ENCODE measurements around the gene ALG1. TPM values are rescaled to one million over a fixed set of nuclear protein-coding genes. Genes with fewer than 3 reads are reported as not detected.

ALG1 gene
- total RNA-seq, 1 experiment from 2014 or later, result 31.4 TPM

DNA sequence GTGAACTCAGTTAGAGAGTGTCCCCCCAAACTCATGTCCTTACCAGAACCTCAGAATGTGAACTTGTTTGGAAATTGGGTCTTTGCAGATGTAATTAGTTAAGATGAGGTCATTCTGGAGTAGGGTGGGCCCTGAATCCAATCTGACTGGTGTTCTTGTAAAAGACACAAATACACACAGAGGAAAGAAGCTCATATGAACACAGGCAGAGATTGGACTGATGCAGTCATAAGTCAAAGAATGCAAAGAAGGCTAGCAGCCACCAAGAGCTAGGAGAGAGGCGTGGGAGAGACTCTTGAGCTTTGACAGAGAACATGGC, 35.8 kb upstream of the ALG1 start (continued):
- TF ChIP-seq OVOL2 (CRISPR knock-in tag; IDR thresholded peaks at IDR 0.05; ENCODE audit: borderline replicate concordance), result no peak
- TF ChIP-seq, protein P1, sequence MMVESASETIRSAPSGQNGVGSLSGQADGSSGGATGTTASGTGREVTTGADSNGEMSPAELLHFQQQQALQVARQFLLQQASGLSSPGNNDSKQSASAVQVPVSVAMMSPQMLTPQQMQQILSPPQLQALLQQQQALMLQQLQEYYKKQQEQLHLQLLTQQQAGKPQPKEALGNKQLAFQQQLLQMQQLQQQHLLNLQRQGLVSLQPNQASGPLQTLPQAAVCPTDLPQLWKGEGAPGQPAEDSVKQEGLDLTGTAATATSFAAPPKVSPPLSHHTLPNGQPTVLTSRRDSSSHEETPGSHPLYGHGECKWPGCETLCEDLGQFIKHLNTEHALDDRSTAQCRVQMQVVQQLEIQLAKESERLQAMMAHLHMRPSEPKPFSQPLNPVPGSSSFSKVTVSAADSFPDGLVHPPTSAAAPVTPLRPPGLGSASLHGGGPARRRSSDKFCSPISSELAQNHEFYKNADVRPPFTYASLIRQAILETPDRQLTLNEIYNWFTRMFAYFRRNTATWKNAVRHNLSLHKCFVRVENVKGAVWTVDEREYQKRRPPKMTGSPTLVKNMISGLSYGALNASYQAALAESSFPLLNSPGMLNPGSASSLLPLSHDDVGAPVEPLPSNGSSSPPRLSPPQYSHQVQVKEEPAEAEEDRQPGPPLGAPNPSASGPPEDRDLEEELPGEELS (CRISPR knock-in tag; IDR thresholded peaks at IDR 0.05), result no peak

- H3K9me3 Mint-ChIP-seq, result no peaks in the 10 kb centered on the region
- peaks cover 30% of the 10 kb centered on the region for H3K4me1 Mint-ChIP-seq
- ATAC-seq (peak; percentile 91), DNase-seq (ENCODE audit: low spot score) (peak; percentile 72)
- no peaks in the 10 kb centered on the region for H3K36me3 Mint-ChIP-seq
- CTCF ChIA-PET, result interaction anchor here (0.7 to 6.0 kb wide), 9 partner anchors 11 to 81 kb away, joined by 3 to 52 read pairs (median 5); partner anchors contain the start of gene SEC14L5
- peak overlapping the region; percentile 73 for H3K27ac Mint-ChIP-seq
- TF ChIP-seq ZNF416 (CRISPR knock-in tag; IDR thresholded peaks at IDR 0.05), result no peak
- 0 out of 2 replicates have a peak, but pooled peaks have one; percentile 34 for TF ChIP-seq ZBTB21 (CRISPR knock-in tag; IDR thresholded peaks at IDR 0.05; ENCODE audit: borderline replicate concordance)
- TF ChIP-seq CBFB (CRISPR knock-in tag; IDR thresholded peaks at IDR 0.05; ENCODE audit: low read depth), result no peak
- TF ChIP-seq SP1 (CRISPR knock-in tag; conservative IDR thresholded peaks at IDR 0.05), result 0 out of 2 replicates have a peak, but pooled peaks have one; percentile 31
- TF ChIP-seq, protein P2, sequence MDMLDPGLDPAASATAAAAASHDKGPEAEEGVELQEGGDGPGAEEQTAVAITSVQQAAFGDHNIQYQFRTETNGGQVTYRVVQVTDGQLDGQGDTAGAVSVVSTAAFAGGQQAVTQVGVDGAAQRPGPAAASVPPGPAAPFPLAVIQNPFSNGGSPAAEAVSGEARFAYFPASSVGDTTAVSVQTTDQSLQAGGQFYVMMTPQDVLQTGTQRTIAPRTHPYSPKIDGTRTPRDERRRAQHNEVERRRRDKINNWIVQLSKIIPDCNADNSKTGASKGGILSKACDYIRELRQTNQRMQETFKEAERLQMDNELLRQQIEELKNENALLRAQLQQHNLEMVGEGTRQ (CRISPR knock-in tag; IDR thresholded peaks at IDR 0.05), result peak; percentile 54
- TF ChIP-seq ETV6 (CRISPR knock-in tag; IDR thresholded peaks at IDR 0.05), result 0 out of 2 replicates have a peak, but pooled peaks have one; percentile 43
- TF ChIP-seq, protein P3, sequence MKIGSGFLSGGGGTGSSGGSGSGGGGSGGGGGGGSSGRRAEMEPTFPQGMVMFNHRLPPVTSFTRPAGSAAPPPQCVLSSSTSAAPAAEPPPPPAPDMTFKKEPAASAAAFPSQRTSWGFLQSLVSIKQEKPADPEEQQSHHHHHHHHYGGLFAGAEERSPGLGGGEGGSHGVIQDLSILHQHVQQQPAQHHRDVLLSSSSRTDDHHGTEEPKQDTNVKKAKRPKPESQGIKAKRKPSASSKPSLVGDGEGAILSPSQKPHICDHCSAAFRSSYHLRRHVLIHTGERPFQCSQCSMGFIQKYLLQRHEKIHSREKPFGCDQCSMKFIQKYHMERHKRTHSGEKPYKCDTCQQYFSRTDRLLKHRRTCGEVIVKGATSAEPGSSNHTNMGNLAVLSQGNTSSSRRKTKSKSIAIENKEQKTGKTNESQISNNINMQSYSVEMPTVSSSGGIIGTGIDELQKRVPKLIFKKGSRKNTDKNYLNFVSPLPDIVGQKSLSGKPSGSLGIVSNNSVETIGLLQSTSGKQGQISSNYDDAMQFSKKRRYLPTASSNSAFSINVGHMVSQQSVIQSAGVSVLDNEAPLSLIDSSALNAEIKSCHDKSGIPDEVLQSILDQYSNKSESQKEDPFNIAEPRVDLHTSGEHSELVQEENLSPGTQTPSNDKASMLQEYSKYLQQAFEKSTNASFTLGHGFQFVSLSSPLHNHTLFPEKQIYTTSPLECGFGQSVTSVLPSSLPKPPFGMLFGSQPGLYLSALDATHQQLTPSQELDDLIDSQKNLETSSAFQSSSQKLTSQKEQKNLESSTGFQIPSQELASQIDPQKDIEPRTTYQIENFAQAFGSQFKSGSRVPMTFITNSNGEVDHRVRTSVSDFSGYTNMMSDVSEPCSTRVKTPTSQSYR (CRISPR knock-in tag; IDR thresholded peaks at IDR 0.05), result peak; percentile 35; the same call in 1 of the 2 replicates
- H3K4me3 Mint-ChIP-seq, result peak overlapping the region; percentile 39
- POLR2A ChIA-PET, result interaction anchor here (0.6 to 1.2 kb wide), 3 partner anchors 19 to 79 kb away, joined by 3 to 4 read pairs (median 3); partner anchors contain the start of gene SEC14L5
- peaks cover 10% of the 10 kb centered on the region for H3K27me3 Mint-ChIP-seq (ENCODE audit: low read depth)
Measured at GRCh38 chr16:5036228-5037156, 35.2 kb upstream of the ALG1 start.

DNA sequence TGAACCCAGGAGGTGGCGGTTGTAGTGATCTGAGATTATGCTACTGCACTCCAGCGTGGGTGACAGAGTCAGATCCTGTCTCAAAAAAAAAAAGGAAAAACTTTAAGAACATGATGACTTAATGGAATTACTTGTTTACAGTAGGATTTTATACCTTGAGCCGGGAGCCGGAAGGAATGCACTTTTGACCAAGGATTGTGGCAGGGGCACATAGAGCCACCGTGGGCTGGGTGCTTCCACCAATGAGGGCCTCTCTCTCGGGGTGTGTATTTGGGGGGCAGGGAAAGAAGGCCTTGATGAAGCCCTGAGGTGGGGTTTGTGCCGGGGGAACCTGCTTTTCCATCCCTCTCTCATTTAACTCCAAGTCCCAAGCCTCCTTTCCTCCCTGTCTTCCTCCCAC, 31.2 kb upstream of the ALG1 start:
- Mint-ChIP-seq H3K27ac (no peak overlapping the region), H3K4me1 (peaks cover 21% of the 10 kb centered on the region), H3K36me3 (no peaks in the 10 kb centered on the region), H3K27me3 (ENCODE audit: low read depth) (peaks cover 10% of the 10 kb centered on the region), H3K9me3 (no peaks in the 10 kb centered on the region), H3K4me3 (no peak overlapping the region)
- POLR2A ChIA-PET, result no interaction called here
- DNase-seq (ENCODE audit: low spot score) (no peak), ATAC-seq (no peak)
- CTCF ChIA-PET, result interaction anchor here (0.9 to 2.1 kb wide), 3 partner anchors 16 to 272 kb away, joined by 3 to 6 read pairs (median 4); no protein-coding TSS in a partner anchor
- TF ChIP-seq NFYB (CRISPR knock-in tag; conservative IDR thresholded peaks at IDR 0.05; ENCODE audit: low read depth), result no peak
- TF ChIP-seq, protein P3 (CRISPR knock-in tag; IDR thresholded peaks at IDR 0.05), result no peak
- TF ChIP-seq, protein P4, sequence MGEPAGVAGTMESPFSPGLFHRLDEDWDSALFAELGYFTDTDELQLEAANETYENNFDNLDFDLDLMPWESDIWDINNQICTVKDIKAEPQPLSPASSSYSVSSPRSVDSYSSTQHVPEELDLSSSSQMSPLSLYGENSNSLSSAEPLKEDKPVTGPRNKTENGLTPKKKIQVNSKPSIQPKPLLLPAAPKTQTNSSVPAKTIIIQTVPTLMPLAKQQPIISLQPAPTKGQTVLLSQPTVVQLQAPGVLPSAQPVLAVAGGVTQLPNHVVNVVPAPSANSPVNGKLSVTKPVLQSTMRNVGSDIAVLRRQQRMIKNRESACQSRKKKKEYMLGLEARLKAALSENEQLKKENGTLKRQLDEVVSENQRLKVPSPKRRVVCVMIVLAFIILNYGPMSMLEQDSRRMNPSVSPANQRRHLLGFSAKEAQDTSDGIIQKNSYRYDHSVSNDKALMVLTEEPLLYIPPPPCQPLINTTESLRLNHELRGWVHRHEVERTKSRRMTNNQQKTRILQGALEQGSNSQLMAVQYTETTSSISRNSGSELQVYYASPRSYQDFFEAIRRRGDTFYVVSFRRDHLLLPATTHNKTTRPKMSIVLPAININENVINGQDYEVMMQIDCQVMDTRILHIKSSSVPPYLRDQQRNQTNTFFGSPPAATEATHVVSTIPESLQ (CRISPR knock-in tag; IDR thresholded peaks at IDR 0.05), result no peak
- TF ChIP-seq FOXJ3 (CRISPR knock-in tag; IDR thresholded peaks at IDR 0.05; ENCODE audit: borderline replicate concordance), result no peak
- TF ChIP-seq TP53 (CRISPR knock-in tag; IDR thresholded peaks at IDR 0.05), result no peak
- TF ChIP-seq ATF1 (CRISPR knock-in tag; IDR thresholded peaks at IDR 0.05), result no peak
- TF ChIP-seq ZSCAN18 (CRISPR knock-in tag; IDR thresholded peaks at IDR 0.05), result no peak
- no peak for TF ChIP-seq ZBTB43 (CRISPR knock-in tag; IDR thresholded peaks at IDR 0.05)
- TF ChIP-seq GTF2I (CRISPR knock-in tag; conservative IDR thresholded peaks at IDR 0.05), result no peak
- no peak for TF ChIP-seq CREB1 (CRISPR knock-in tag; IDR thresholded peaks at IDR 0.05)
